ENCODE results near the gene CD19. TPM values are rescaled to one million over a fixed set of nuclear protein-coding genes. Genes with fewer than 3 reads are reported as not detected.
"Not testable (repeated sequence)": the region's sequence is repeated elsewhere in the genome, so short reads cannot be mapped to it uniquely, and the experiment has no call there.

The CD19 gene
- total RNA-seq, 2 experiments from 2014 or later, result 0.34 TPM; not detected in 1

GRCh38 chr16:28967156-28967555, 35.4 kb downstream of the CD19 start:
- ChIA-PET POLR2A (no interaction called here), CTCF (no interaction called here)

DNA sequence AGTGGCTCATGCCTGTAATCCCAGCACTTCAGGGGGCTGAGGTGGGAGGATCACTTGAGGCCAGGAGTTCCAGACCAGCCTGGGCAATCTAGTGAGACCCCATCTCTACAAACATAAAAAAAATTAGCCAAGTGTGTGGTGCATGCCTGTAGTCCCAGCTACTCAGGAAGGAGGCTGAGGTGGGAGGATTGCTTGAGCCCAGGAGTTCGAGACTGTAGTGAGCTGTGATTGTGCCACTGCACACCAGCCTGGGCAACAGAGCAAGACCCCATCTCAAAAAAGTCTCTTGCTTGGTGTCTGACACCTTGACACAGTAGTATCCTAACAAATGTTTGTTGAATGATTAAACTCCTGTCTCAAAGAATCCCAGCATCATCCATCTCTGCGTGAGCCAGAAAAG, 37.9 kb downstream of the CD19 start:
- CTCF ChIA-PET, POLR2A ChIA-PET: not testable (repeated sequence)

DNA sequence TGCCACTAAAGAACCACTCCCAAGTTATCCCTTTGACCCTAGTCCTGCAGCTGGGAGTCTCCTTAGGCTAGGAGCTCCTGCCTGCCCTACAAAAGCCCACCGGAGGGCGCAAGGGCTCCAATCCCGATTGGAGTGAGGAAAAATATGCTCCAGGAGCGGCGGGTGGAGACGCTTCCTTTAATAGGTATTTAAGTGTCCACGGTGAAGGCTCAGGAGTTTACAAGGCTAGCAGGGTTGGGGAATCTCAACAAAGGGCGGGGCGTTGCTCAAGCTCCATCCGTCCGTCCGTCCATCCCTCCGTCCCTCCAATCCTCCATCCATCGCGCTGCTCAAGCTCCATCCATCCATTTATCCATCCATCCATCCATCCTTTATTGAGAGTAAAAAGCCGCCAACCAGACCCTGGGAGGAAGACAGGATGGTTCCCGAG, 42.3 kb downstream of the CD19 start:
- ChIA-PET POLR2A (interaction anchor here (0.6 to 1.5 kb wide), 8 partner anchors 11 to 152 kb away, joined by 3 to 8 read pairs (median 4); partner anchors contain the start of genes ATXN2L, LAT and SH2B1), CTCF (interaction anchor here (0.6 to 3.4 kb wide), 13 partner anchors 9 to 672 kb away, joined by 3 to 18 read pairs (median 5); partner anchors contain the start of gene LAT)

DNA sequence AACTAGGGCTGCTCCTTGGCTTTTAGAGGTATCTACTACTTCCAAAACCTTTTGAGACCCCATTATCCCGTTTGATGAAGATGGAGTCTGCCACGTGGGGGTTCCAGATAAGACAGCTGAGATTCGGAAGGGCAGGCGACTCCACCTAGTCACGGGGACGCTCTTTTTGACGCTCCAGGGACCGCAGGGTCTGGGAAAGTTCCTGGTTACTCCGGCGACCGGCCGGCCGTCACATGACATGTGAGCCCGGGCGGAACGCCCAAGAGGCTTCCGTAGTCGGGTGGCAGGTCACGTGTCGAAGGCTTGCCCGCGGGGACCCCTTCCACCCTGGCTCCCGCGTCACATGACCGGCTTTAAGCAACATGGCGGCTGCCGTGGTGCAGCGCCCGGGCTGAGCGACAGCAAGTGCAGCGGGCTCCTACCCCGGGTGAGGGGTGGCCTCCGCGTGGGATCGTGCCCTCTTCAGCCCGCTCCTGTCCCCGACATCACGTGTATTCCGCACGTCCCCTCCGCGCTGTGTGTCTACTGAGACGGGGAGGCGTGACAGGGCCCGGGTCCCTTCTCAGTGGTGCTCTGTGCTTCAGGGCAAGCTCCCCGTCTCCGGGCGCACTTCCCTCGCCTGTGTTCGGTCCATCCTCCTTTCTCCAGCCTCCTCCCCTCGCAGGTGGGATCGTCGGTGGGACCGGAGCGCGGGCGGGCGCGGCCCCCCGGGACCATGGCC, 42.8 kb downstream of the CD19 start, which contains the start of gene SPNS1:
Gene SPNS1, plus strand, starts transcription at position 342 of the 721 bp plus-strand sequence. Its CDS starts 374 bp downstream, at position 716.
- ChIA-PET POLR2A (interaction anchor here (0.5 to 1.5 kb wide), 6 partner anchors 8 to 152 kb away, joined by 3 to 8 read pairs (median 5); partner anchors contain the start of genes ATXN2L and LAT), CTCF (interaction anchor here (1.6 to 3.4 kb wide), 6 partner anchors 8 to 46 kb away, joined by 5 to 18 read pairs (median 7); partner anchors contain the start of gene LAT)

- ChIA-PET POLR2A (no interaction called here), CTCF (interaction anchor here (1.6 to 3.4 kb wide), 3 partner anchors 10 to 46 kb away, joined by 5 to 18 read pairs (median 7); partner anchors contain the start of gene LAT)
Observed at GRCh38 chr16:28975158-28975599, 43.4 kb downstream of the CD19 start.

- CTCF ChIA-PET, result interaction anchor here (0.5 to 1.8 kb wide), 3 partner anchors 8 to 30 kb away, joined by 3 to 7 read pairs (median 4); no protein-coding TSS in a partner anchor
- POLR2A ChIA-PET, result interaction anchor here (0.8 to 1.1 kb wide), 2 partner anchors 11 to 20 kb away, joined by 3 read pairs; no protein-coding TSS in a partner anchor
Observed at GRCh38 chr16:28977703-28978662, 46.2 kb downstream of the CD19 start.

DNA sequence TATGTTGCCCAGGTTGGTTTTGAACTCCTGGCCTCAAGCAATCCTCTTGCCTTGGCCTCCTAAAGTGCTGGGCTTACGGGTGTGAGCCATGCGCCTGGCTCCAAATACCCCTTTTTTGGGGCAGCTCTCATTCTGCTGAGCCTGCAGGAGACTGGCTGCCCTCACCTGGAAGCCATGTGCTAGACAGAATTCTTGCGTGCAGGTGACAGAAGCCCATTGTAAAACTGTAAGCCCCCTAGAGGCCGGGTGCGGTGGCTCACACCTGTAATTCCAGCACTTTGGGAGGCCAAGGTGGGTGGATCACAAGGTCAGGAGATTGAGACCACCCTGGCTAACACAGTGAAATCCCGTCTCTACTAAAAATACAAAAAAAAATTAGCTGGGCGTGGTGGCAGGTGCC, 48.6 kb downstream of the CD19 start:
- CTCF ChIA-PET, result interaction anchor here (1.5 kb wide), 1 partner anchor 135 kb away, joined by 3 read pairs; no protein-coding TSS in a partner anchor
- POLR2A ChIA-PET, result not testable (repeated sequence)

DNA sequence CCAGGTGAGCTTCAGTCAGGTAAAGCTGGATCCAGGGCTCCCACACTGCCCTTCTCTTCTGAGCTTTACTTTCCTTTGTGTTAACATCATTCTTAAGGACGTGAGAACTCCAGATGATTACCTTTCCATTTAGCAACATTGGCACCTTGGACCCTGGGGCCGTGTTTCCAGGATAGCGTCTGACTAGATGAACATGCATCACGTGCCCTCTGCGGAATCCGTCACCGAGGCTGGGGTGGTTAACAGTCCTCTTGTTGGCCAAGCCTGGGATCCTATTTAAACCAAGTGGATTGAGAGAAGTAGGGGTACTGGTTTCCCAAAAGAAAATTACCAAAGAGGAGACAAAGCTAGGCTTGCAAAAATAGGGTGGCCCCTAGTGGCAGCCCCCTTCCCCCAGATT, 49.2 kb downstream of the CD19 start:
- ChIA-PET POLR2A (no interaction called here), CTCF (interaction anchor here (0.6 to 1.5 kb wide), 3 partner anchors 49 to 1055 kb away, joined by 3 to 4 read pairs (median 3); no protein-coding TSS in a partner anchor)

DNA sequence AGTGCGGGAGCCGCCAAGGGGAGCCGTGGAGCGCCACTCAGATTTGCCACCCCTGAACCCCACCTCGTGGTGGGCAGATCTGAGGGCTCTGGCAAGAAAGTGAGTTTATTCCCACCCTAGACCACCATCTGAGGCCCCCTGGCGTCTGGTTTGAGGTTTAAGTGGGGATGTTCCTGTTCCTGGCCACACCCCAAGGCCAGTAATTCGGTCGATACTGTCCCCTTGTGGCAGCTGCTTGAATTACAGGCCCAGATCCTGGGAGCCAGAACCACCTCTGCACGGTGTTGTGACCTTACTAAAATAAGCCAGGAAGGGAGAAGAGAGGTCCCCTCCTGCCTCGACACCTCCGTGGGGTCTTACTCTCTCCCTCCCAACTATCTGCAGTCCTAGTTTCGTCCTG, 49.7 kb downstream of the CD19 start:
- ChIA-PET CTCF (interaction anchor here (1.4 to 1.5 kb wide), 2 partner anchors 49 to 134 kb away, joined by 3 read pairs; no protein-coding TSS in a partner anchor), POLR2A (no interaction called here)

DNA sequence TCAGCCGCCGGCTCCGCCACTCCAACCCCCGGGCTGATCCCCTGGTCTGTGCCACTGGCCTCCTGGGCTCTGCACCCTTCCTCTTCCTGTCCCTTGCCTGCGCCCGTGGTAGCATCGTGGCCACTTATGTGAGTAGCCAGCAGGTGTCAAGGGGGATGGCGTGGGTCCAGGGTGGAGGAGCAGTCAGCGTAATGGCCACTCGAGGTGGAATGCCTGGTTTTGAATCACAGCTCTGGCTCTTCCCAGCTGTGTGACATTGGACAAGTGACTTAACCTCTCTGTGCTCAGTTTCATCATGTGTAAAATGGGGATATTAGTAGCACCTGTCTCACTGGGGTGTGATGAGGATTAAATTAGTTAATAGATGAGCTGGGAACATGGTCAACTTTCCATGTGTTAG, 50.6 kb downstream of the CD19 start:
- ChIA-PET CTCF (interaction anchor here (1.0 to 1.4 kb wide), 3 partner anchors 9 to 48 kb away, joined by 3 to 6 read pairs (median 4); no protein-coding TSS in a partner anchor), POLR2A (no interaction called here)

GRCh38 chr16:28982949-28983348, 51.2 kb downstream of the CD19 start:
- CTCF ChIA-PET, result interaction anchor here (1.0 to 1.4 kb wide), 2 partner anchors 10 to 46 kb away, joined by 4 to 6 read pairs; no protein-coding TSS in a partner anchor
- POLR2A ChIA-PET, result interaction anchor here (0.6 kb wide), 1 partner anchor 1079 kb away, joined by 4 read pairs; no protein-coding TSS in a partner anchor

- CTCF ChIA-PET, result interaction anchor here (1.0 to 3.4 kb wide), 3 partner anchors 8 to 45 kb away, joined by 4 to 18 read pairs (median 6); partner anchors contain the start of gene SPNS1
- POLR2A ChIA-PET, result interaction anchor here (0.6 kb wide), 1 partner anchor 1078 kb away, joined by 4 read pairs; no protein-coding TSS in a partner anchor
Observed at GRCh38 chr16:28983644-28984043, 51.9 kb downstream of the CD19 start.

DNA sequence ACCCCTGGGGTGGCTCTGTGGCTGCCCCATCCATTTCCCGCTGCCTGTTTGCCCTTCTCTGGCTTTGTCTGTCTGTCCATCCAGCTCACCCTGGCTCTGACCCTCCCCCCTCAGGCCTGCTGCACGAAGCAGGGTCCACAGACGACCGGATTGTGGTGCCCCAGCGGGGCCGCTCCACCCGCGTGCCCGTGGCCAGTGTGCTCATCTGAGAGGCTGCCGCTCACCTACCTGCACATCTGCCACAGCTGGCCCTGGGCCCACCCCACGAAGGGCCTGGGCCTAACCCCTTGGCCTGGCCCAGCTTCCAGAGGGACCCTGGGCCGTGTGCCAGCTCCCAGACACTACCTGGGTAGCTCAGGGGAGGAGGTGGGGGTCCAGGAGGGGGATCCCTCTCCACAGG, 52.3 kb downstream of the CD19 start:
- POLR2A ChIA-PET, result interaction anchor here (1.3 to 2.2 kb wide), 2 partner anchors 9 to 10 kb away, joined by 3 to 7 read pairs; partner anchors contain the start of gene SPNS1
- CTCF ChIA-PET, result interaction anchor here (3.4 kb wide), 1 partner anchor 9 kb away, joined by 18 read pairs; the partner anchor contains the start of gene SPNS1

DNA sequence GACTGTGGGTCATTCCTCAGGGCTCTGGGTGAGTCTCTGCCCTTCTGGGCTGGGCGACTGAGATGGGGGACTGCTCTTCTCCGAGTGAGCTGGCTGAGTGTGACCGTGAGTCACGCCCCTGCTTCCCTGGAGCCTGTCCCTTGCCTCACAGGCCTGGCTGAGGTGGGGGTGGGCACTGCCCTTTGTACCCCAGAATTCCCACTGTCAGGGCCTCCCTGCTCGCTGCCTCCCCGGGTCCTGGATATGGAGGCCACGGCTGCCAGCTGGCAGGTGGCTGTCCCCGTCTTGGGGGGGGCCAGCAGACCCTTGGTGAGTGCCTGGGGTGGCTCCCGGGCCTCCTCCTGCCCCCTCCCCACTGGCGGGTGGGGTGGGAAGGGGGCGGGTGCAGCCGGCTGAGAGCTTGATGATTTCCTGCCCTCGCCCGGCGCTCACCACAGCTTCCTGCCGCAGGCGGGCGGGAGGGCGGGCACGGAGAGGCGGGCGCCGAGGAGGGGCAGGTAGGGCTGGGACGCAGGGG, 52.9 kb downstream of the CD19 start, which contains the start of gene LAT:
Gene LAT, plus strand, starts transcription at position 434 of the 517 bp plus-strand sequence. CDS start 366 bp downstream, outside the sequence.
- ChIA-PET POLR2A (interaction anchor here (0.9 to 2.2 kb wide), 5 partner anchors 8 to 91 kb away, joined by 3 to 7 read pairs (median 3); partner anchors contain the start of gene SPNS1), CTCF (interaction anchor here (0.5 to 3.4 kb wide), 3 partner anchors 10 to 128 kb away, joined by 3 to 18 read pairs (median 4); partner anchors contain the start of gene SPNS1)

GRCh38 chr16:28985211-28986041, 53.7 kb downstream of the CD19 start:
- POLR2A ChIA-PET, result interaction anchor here (0.9 to 2.2 kb wide), 5 partner anchors 8 to 90 kb away, joined by 3 to 7 read pairs (median 3); partner anchors contain the start of gene SPNS1

GRCh38 chr16:28986046-28986445, 54.3 kb downstream of the CD19 start:
- ChIA-PET POLR2A (interaction anchor here (1.4 to 2.2 kb wide), 3 partner anchors 12 to 34 kb away, joined by 3 to 8 read pairs (median 7); partner anchors contain the start of gene SPNS1), CTCF (interaction anchor here (1.4 to 3.4 kb wide), 4 partner anchors 8 to 108 kb away, joined by 3 to 18 read pairs (median 4); partner anchors contain the start of genes ATP2A1 and SPNS1)

More at GRCh38 chr16:28985211-28986041, 53.7 kb downstream of the CD19 start:
- CTCF ChIA-PET, result interaction anchor here (0.5 to 3.4 kb wide), 4 partner anchors 8 to 129 kb away, joined by 3 to 18 read pairs (median 4); partner anchors contain the start of gene SPNS1
